Stimulated activated CD8-positive, alpha-beta memory T cell treated with anti-CD3 and anti-CD28 coated beads, Interleukin-7, amount 100 ng/mL, for 1 hour (primary cell): ENCODE data around the gene GALR2.

Experiments
- DNase-seq, 2 donors: peaks; one replicate each; pipeline ENCODE4 v3.0.0-alpha.2; 2020; ENCODE audit warnings: low read depth in 2 of 2

GALR2 gene

GRCh38 chr17:76092526-76093413, 18.2 kb downstream of the GALR2 start:
- DNase-seq, result no peak

- DNase-seq, result no peak
Measured at GRCh38 chr17:76094046-76094445, 19.5 kb downstream of the GALR2 start.

DNA sequence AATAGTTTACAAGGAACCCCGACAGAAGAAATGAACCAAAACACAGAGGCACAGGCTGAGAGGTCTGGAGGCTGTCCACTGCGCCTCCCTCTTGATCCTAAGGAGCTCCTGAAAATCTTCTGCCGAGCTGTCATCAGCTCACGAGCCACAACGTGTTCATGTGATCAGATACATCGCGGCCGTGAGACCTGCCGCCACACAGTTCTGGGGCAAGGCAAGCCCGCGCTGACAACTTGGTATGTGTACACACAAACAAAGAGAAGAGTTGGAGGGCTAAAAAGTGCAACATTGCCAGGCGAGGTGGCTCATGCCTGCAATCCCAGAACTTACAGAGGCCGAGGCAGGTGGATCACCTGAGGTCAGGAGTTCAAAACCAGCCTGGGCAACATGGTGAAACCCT, 21.4 kb downstream of the GALR2 start:
- DNase-seq, result no peak

DNA sequence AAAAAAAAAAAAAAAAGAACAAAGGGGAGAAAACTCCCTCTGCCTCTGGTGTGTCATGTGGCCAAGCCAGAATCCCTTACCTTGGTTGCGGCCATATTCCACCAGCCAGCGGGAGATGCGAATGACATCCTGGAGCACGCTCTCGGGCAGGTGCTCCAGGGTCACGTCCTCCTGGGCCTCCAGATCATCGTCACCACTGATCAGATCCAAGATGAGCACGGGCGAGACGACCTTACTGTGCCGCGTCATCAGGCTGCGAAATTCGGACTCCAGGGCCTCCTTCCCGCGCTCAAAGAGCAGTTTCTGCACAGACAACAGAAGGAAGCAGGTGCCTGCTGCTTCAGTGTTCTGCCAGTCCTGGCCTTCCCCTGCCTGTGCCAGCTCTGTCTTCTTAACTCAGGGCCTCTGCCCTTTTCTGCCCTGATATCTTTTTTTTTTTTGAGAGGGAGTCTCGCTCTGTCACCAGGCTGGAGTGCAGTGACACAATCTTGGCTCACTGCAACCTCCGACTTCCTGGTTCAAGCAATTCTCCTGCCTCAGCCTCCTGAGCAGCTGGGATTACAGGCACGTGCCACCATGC, 23.2 kb downstream of the GALR2 start:
- no peak for DNase-seq

DNA sequence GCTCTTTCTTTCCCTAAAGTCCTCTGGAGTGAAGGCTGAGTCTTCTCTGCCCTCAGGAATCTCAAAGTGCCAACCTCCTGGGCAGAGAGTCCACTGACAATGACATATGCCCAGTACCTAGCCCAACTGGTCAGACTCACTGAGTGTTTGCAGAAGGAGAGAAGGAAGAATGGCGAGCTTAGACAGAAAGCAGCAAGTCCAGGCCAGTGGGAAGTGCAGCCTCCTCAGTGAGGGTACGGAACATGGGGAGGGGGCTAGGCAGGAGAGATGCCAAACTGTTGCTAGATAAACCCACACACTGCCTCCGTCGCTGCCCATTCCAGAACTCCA, 28.3 kb downstream of the GALR2 start:
- no peak for DNase-seq

DNA sequence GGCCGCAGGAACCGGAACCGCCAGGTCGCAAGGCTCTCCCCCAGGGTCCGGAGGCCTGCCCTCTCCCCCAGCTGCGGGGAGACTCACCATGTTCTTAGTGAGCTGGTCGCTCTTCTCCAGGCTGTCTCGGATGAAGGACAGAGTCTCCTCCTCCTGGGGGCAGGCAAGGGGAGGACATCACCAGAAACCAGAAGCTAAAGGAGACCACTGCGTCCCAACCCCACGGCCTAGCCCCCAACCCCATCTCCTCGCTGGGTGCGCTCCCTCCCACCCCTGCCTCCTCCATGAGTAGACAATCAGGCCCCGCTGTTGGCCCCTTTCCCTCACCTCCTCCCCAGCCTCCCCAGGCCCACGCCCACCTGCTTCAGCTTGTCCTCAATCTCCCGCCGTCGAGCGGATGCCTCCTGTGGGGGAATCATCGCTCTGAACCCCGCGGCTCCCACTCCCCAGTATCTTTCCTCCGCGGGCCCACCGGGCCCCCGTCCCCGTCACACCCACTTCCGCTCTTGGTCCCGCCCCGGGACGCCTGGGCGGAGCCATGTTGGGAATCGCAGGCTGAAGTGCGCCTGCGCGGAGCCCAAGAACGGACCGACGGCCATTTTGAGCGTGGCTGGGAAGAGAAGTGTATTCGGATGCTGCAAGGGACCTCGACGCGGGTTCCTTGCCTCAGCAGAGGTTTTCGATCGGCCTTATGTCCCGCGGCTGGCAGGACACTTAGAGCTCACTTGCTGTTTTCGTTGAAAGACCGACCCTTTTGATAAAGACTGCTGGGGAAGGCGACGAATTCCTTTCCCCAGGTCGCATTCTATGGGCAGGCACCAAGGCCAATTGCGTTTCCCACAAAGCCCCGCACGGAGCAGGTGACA, 28.9 kb downstream of the GALR2 start, which contains the start of gene EXOC7:
EXOC7 (minus strand) TSS at position 514 of the 866 bp plus-strand sequence; CDS start at position 419, 95 bp downstream.
- DNase-seq, result peak; percentile 86 to 88

DNA sequence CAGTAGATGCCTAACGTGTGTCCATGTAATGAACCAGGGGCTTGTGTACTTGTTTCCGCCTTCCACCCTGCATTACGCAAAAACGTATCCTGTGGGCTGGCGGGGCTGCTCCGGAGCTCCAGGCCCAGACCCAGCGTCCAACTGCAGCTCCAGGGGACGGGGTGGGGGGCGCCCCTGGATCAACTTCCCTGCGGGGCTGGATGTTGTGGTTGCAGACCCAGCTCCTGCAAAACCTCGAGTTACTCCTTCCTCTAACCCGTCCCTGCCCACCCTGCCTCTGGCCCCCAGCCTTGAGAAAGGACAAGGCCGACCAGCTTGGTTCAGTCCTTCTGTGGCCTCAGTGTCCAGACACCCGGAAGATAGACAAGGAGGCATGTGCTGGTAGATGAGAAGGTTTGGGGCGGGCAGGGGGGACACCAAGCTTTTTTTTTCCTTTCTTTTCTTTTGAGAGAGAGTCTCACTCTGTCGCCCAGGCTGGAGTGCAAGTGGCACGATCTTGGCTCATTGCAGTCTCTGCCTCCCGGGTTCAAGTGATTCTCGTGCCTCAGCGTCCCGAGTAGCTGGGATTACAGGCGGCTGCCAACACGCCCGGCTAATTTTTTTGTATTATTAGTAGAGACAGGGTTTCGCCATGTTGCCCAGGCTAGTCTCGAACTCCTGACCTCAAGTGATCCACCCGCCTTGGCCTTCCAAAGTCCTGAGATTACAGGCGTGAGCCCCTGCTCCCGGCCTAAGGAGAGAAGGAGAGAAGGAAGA, 29.7 kb downstream of the GALR2 start:
- no peak for DNase-seq

- no peak for DNase-seq
Measured at GRCh38 chr17:76104896-76105231, 30.3 kb downstream of the GALR2 start.

DNA sequence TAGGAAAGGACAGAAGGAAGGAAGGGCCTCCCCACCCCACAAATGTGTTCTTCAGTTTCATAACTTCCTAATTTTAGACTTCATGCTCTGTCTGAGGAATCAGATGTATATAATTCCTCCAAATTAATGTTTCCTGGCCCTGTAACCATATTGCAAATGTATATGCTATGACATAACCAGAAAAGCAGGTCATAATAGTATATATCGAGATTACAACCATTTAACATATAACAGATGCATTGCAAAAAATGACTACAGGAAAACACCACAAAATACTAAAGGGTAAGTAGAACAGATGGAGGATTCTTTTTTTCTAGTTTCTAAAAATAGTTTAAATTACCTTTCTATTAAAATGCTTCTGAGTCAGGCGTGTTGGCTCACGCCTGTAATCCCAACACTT, 32.1 kb downstream of the GALR2 start:
- no peak for DNase-seq

- no peak for DNase-seq
Measured at GRCh38 chr17:76107509-76107908, 32.9 kb downstream of the GALR2 start.

GRCh38 chr17:76111956-76112355, 37.4 kb downstream of the GALR2 start:
- no peak for DNase-seq

- no peak for DNase-seq
Measured at GRCh38 chr17:76115138-76115754, 40.7 kb downstream of the GALR2 start.

DNA sequence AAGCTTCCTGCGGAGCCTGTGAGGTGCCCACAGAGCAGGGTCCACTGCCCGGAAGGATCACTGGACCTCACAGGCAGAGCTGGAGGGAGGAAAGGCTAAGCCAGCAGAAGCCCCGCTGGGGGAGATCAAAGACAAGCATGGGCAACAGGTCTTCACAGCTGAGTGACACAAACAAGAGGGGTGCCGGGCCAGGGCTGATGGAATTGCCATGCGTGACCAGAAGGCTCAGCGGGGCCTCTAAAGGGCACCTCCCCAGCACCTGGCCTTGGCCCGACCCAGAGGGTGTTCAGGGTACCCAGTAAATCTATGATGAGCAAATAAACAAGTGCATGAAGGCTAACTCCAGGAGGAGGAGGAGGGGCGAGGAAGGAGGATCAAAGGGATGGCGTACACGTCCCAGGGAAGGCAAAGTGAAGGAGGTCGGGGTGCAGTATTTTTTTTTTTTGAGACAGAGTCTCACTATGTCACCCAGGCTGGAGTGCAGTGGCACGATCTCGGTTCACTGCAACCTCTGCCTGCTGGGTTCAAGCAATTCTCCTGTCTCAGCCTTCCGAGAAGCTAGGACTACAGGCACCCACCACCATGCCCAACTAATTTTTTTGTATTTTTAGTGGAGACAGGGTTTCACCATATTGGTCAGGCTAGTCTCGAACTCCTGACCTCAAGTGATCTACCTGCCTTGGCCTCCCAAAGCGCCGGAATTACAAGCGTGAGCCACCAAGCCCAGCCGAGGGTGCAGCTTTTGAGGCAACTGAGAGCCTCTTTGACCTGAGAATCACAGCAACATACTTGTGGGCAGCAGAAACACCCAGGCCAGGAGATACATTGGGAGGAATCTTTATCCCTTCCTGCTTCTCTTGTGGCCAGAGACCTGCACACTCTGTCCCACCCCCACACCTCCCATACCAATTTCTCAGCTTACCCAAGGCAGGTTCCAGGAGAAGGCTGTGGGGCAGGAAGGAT, 45.1 kb downstream of the GALR2 start:
- DNase-seq, result no peak

DNA sequence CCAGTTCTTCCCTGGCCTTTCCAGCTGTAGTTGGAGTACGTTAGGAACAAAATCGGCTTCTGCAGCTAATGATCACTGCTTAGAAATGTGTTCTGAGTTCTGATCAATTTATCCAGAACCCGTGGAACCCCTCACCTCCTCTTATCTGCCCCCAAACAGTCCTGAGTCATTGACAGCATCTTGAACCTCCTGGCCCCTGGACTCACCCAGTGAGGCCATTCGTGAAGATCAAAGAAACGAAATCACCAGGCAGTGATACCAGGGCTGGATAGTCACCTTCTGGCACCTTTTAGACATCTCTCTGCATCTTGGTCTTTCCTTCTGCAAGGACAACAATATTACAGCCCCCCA, 46.1 kb downstream of the GALR2 start:
- DNase-seq, result no peak

- DNase-seq, result no peak
Measured at GRCh38 chr17:76121932-76122430, 47.4 kb downstream of the GALR2 start.

DNA sequence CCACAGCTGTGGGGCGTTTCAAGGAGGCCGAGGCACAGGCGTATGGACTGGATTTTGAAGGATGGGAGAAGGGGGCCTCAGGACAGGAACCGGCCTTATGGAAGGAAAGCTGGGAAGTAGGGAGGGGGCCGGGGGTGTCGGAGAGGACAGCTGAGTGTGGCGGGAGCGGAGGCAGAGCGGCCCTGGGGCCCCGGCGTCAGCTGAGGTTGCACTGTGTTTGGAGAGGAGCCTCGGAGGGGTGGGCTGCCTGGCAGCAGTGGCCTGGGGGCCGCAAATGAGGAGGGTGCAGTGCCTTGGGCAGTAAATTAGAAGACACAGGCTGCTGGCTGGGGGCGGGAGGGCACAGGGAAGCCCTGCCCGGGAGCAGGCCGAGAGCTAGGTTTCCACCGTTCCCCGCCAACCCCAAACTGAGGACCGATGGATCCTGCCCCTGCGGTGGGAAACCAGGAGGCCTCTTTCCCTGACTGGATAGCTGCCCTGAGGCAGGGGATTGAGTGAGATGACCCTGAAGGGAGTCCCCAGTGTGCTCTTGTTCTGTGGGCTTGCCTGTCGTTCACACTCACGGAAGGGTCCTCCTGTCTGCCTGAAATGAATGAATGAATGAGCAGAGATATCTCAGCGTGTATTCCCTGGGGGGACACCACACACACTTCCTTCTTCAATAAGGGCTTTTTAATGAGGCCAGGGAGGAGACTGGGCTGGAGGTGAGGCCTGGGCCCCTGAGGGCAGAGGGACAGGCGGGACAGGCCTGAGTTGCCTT, 48.0 kb downstream of the GALR2 start:
- no peak for DNase-seq

DNA sequence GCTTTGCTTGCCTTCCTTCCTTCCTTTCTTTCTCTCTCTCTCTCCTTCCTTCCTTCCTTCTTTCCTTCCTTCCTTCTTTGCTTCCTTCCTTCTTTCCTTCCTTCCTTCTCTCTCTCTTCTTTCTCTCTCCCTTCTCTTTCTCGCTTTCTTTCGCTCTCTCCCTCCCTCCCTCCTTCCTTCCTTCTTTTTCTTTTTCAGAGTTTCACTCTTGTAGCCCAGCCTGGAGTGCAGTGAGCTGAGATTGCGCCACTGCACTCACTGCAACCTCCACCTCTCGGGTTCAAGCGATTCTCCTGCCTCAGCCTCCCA, 48.6 kb downstream of the GALR2 start:
- DNase-seq, result no peak

DNA sequence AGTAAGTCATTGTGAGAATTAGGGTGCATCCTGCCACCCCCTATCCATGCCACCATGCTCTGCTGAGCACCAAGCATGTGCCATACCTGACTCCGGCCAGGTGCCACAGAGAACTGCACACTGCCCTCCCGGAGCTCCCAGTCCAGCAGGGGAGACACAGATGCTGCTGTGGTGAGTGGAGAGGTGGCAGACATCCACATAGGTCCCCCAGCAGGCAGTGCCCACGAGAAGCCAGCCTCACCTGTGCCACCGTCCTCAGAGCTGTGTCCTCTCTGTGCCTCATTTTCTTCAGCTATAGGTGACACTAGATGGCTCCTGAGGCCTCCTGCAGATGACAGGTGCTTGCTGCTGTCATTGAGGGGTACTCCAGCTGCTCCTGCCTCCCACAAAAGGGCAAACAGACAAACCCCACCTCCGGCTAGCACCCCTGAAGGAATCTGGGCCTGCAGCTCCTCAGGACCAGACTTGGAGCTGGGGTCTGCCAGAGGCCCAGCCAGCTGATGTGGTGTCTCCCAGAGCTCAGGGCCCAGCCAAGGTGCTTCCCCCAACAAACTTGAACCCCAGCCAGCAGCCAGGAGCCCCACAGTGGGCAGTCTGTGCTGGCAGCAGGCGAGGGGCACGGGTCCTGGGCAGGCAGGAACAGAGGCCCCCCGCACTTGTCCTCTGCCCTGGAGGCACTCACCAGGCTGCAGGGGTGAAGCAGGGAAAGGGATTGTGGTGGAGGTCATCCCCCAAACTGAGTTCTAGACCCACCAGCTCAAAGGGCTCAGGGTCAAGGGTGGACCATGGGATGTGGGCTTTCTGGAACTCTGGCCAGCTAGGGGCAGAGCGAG, 49.4 kb downstream of the GALR2 start:
- DNase-seq, result no peak
